ENCODE data around the gene GNPDA1. TPM values are rescaled to one million over a fixed set of nuclear protein-coding genes. Genes with fewer than 3 reads are reported as not detected.

The GNPDA1 gene
- total RNA-seq, result 65.4 and 79.2 TPM in 2 replicates

GRCh38 chr5:142012792-142013388 lies at the start of gene GNPDA1:
TSS of gene GNPDA1 (minus strand) at chr5:142013027. CDS start at chr5:142012035, 992 bp downstream.

GRCh38 chr5:141968914-141969608 lies 43.8 kb downstream of the GNPDA1 start, which contains the start of gene RNF14:
TSS of gene RNF14 (plus strand) at chr5:141969105. CDS start at chr5:141973589, 4,484 bp downstream.

GRCh38 chr5:141958113-141958512 lies 54.7 kb downstream of the GNPDA1 start, which contains the start of gene PCDH12:
TSS of gene PCDH12 (minus strand) at chr5:141958202. CDS start at chr5:141957851, 351 bp downstream.

Other genes with a start within 250 kb of the GNPDA1 start
- gene PCDH1, start 134.6 kb downstream of the GNPDA1 start, total RNA-seq, result 155 and 167 TPM in 2 replicates
- 56.4 and 58.5 TPM in 2 replicates for gene DELE1, start 89.2 kb downstream of the GNPDA1 start, total RNA-seq
- 14.2 and 17.1 TPM in 2 replicates for gene PCDH12, start 54.8 kb downstream of the GNPDA1 start, total RNA-seq
- gene RNF14, start 43.9 kb downstream of the GNPDA1 start, total RNA-seq, result 49.3 and 67.2 TPM in 2 replicates
- gene NDFIP1, start 95.8 kb upstream of the GNPDA1 start, total RNA-seq, result 53.1 and 60.2 TPM in 2 replicates

All from mammary microvascular endothelial cell (primary cell).